Natural killer cell (primary cell): ENCODE data around the gene PPFIBP2. TPM values are rescaled to one million over a fixed set of nuclear protein-coding genes. Genes with fewer than 3 reads are reported as not detected.

Experiments used
- ATAC-seq, 3 donors: fragments of 150-1000 bp in 2 of 3; fragments of 200-7000 bp in 1 of 3; cut with Tn5 transposase; 1 replicate in 1 of 3; 2 replicates in 2 of 3; pipeline ENCODE4 v1.10.0; 2021; ENCODE audit warnings: mild to moderate bottlenecking in 2 of 3, moderate library complexity in 2 of 3
- DNase-seq, 2 donors: peaks; one replicate each; pipeline versions ENCODE4 v3.0.0 to v3.0.0-alpha.2; 2013 to 2021; ENCODE audit warnings: mixed read lengths in 1 of 2
- H3K27ac ChIP-seq: one replicate; pipeline ENCODE4 v1.5.1; 2013; ENCODE audit warnings: mild to moderate bottlenecking, low read length
- H3K27me3 ChIP-seq: one replicate; pipeline ENCODE4 v1.6.1; 2013; ENCODE audit warnings: low read length; ENCODE audit not compliant: control insufficient read depth, insufficient read depth
- H3K36me3 ChIP-seq: one replicate; pipeline ENCODE4 v1.6.1; 2013; ENCODE audit warnings: low read length; ENCODE audit not compliant: control insufficient read depth, insufficient read depth
- H3K4me1 ChIP-seq: one replicate; pipeline ENCODE4 v1.6.1; 2013; ENCODE audit warnings: low read length; ENCODE audit not compliant: control insufficient read depth, insufficient read depth
- H3K4me3 ChIP-seq: one replicate; pipeline ENCODE4 v1.5.1; 2013; ENCODE audit warnings: low read length
- H3K9me3 ChIP-seq: one replicate; pipeline ENCODE4 v1.6.1; 2013; ENCODE audit warnings: low read length; ENCODE audit not compliant: control insufficient read depth, insufficient read depth
- H3K27ac Mint-ChIP-seq, 2 donors: one replicate each; pipeline ENCODE4 v1.8.0; 2022; ENCODE audit warnings: mild to moderate bottlenecking in 2 of 2, mixed read lengths in 2 of 2, moderate library complexity in 1 of 2
- H3K27me3 Mint-ChIP-seq, 2 donors: one replicate each; pipeline ENCODE4 v1.8.0; 2022; ENCODE audit warnings: low read depth in 2 of 2, mixed read lengths in 2 of 2
- H3K36me3 Mint-ChIP-seq: one replicate; pipeline ENCODE4 v1.8.0; 2022; ENCODE audit warnings: mixed read lengths
- H3K4me1 Mint-ChIP-seq, 2 donors: one replicate each; pipeline ENCODE4 v1.8.0; 2022; ENCODE audit warnings: mixed read lengths in 2 of 2
- H3K4me3 Mint-ChIP-seq: one replicate; pipeline ENCODE4 v1.8.0; 2022; ENCODE audit warnings: mild to moderate bottlenecking, moderate library complexity, mixed read lengths
- H3K9me3 Mint-ChIP-seq, 2 donors: one replicate each; pipeline ENCODE4 v1.8.0; 2022; ENCODE audit warnings: mixed read lengths in 2 of 2
- WGBS: methylation state at CpG from one replicate; pipeline ENCODE4 v1.1.7; 2013; ENCODE audit warnings: missing lambda C conversion rate; ENCODE audit not compliant: insufficient coverage; 5-methylcytosine and 5-hydroxymethylcytosine counted together
- intact Hi-C: fragments of 100-400 bp; cut with micrococcal nuclease; formaldehyde crosslinking; loops from one replicate; pipeline ENCODE4 v1.14.2; 2022
- total RNA-seq, 4 donors: library from RNA; stranded (reverse); fragments of 120-200 nt in 1 of 4; gene quantifications; one replicate each; pipeline versions ENCODE4 v1.2.3 to v1.2.4, GENCODE V29; 2013 to 2022
- TF ChIP-seq, protein P1 (sequence below): fragments of 200-600 bp; IDR thresholded peaks from one replicate; pipeline ENCODE4 v1.8.0; 2022; ENCODE audit warnings: antibody characterized with exemption

The PPFIBP2 gene
- total RNA-seq, 3 donors from 2014 or later (not counting 1 experiment from before 2014, with no cell fraction given) = 15.1 to 23.7 (median 23.1) TPM

GRCh38 chr11:7544021-7544420 lies 30.2 kb downstream of the PPFIBP2 start:
- ATAC-seq (no peak), DNase-seq (no peak)
- Mint-ChIP-seq H3K4me1 (peaks cover 6 to 25% of the 10 kb centered on the region in 2 donors), H3K4me3 (no peak overlapping the region), H3K27ac (no peak overlapping the region), H3K9me3 (no peaks in the 10 kb centered on the region), H3K27me3 (peaks cover 0 to 6% of the 10 kb centered on the region in 2 donors), H3K36me3 (no peaks in the 10 kb centered on the region)
- intact Hi-C loops = no loop called here
- H3K4me3 ChIP-seq = no peak overlapping the region
- H3K9me3 ChIP-seq = no peaks in the 10 kb centered on the region
- TF ChIP-seq, protein P1, sequence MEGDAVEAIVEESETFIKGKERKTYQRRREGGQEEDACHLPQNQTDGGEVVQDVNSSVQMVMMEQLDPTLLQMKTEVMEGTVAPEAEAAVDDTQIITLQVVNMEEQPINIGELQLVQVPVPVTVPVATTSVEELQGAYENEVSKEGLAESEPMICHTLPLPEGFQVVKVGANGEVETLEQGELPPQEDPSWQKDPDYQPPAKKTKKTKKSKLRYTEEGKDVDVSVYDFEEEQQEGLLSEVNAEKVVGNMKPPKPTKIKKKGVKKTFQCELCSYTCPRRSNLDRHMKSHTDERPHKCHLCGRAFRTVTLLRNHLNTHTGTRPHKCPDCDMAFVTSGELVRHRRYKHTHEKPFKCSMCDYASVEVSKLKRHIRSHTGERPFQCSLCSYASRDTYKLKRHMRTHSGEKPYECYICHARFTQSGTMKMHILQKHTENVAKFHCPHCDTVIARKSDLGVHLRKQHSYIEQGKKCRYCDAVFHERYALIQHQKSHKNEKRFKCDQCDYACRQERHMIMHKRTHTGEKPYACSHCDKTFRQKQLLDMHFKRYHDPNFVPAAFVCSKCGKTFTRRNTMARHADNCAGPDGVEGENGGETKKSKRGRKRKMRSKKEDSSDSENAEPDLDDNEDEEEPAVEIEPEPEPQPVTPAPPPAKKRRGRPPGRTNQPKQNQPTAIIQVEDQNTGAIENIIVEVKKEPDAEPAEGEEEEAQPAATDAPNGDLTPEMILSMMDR = no peak
- no peaks in the 10 kb centered on the region for H3K27me3 ChIP-seq
- H3K27ac ChIP-seq = no peak overlapping the region
- H3K36me3 ChIP-seq = no peaks in the 10 kb centered on the region
- 94% methylated on average over 3 of the region's 3 CpGs for WGBS
- H3K4me1 ChIP-seq = peaks cover 7% of the 10 kb centered on the region

DNA sequence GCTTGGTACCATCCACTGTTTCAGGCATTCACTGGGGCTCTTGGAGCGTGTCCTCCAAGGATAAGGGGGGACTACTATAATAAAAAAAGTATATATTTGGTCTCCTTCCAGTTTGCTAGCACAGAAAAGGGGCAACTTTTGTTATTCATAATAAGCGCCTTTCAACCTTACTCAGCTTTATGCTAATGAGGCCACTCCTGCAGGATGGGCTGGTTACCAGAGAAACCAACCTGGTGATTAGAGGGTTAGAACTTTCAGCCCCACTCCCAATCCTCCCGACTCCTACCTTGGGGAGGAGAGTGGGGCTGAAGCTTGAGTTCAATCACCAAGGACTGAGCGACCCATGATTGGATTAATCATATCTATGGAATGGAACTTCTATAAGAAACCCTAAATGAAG lies 31.8 kb downstream of the PPFIBP2 start:
- Mint-ChIP-seq H3K27me3 (no peaks in the 10 kb centered on the region), H3K27ac (no peak overlapping the region), H3K9me3 (no peaks in the 10 kb centered on the region), H3K4me1 (peaks cover 0 to 9% of the 10 kb centered on the region in 2 donors), H3K36me3 (no peaks in the 10 kb centered on the region), H3K4me3 (no peak overlapping the region)
- H3K36me3 ChIP-seq = no peaks in the 10 kb centered on the region
- DNase-seq (no peak), ATAC-seq (no peak)
- no peaks in the 10 kb centered on the region for H3K27me3 ChIP-seq
- H3K27ac ChIP-seq = no peak overlapping the region
- H3K4me1 ChIP-seq = no peaks in the 10 kb centered on the region
- intact Hi-C loops = no loop called here
- TF ChIP-seq, protein P1 = no peak
- no peaks in the 10 kb centered on the region for H3K9me3 ChIP-seq
- H3K4me3 ChIP-seq = no peak overlapping the region
- 100% methylated on average over 2 of the region's 4 CpGs for WGBS

- 88% methylated on average over 3 of the region's 3 CpGs for WGBS
- H3K36me3 Mint-ChIP-seq = no peaks in the 10 kb centered on the region
- no peaks in the 10 kb centered on the region for H3K27me3 Mint-ChIP-seq
- Histone ChIP-seq H3K9me3 (no peaks in the 10 kb centered on the region), H3K27ac (no peak overlapping the region), H3K27me3 (no peaks in the 10 kb centered on the region), H3K4me1 (no peaks in the 10 kb centered on the region), H3K4me3 (no peak overlapping the region), H3K36me3 (no peaks in the 10 kb centered on the region)
- H3K4me1 Mint-ChIP-seq = peaks cover 0 to 4% of the 10 kb centered on the region in 2 donors
- TF ChIP-seq, protein P1 = no peak
- no peak overlapping the region for H3K4me3 Mint-ChIP-seq
- H3K9me3 Mint-ChIP-seq = no peaks in the 10 kb centered on the region
- ATAC-seq (no peak), DNase-seq (no peak)
- H3K27ac Mint-ChIP-seq = no peak overlapping the region
- intact Hi-C loops = no loop called here
These were observed 32.6 kb downstream of the PPFIBP2 start for GRCh38 chr11:7546324-7546791.

- intact Hi-C loops = no loop called here
- H3K9me3 ChIP-seq = no peaks in the 10 kb centered on the region
- no peak overlapping the region for H3K4me3 Mint-ChIP-seq
- no peaks in the 10 kb centered on the region for H3K4me1 Mint-ChIP-seq
- H3K9me3 Mint-ChIP-seq = no peaks in the 10 kb centered on the region
- TF ChIP-seq, protein P1 = no peak
- H3K27ac Mint-ChIP-seq = no peak overlapping the region
- DNase-seq = no peak
- no peaks in the 10 kb centered on the region for H3K4me1 ChIP-seq
- WGBS = 81% methylated on average over 4 of the region's 4 CpGs
- no peak overlapping the region for H3K27ac ChIP-seq
- H3K36me3 Mint-ChIP-seq = no peaks in the 10 kb centered on the region
- no peaks in the 10 kb centered on the region for H3K27me3 ChIP-seq
- no peak for ATAC-seq
- H3K27me3 Mint-ChIP-seq = no peaks in the 10 kb centered on the region
- H3K4me3 ChIP-seq = no peak overlapping the region
- H3K36me3 ChIP-seq = no peaks in the 10 kb centered on the region
These were observed 33.9 kb downstream of the PPFIBP2 start for GRCh38 chr11:7547687-7548086.
